ENCODE results near the gene C1orf21. TPM values are rescaled to one million over a fixed set of nuclear protein-coding genes. Genes with fewer than 3 reads are reported as not detected.

Gene C1orf21
- total and polyA plus RNA-seq, 2 donors (not counting 3 experiments of a cell fraction or from before 2014, with no cell fraction given) = 0.79 to 8.5 TPM

DNA sequence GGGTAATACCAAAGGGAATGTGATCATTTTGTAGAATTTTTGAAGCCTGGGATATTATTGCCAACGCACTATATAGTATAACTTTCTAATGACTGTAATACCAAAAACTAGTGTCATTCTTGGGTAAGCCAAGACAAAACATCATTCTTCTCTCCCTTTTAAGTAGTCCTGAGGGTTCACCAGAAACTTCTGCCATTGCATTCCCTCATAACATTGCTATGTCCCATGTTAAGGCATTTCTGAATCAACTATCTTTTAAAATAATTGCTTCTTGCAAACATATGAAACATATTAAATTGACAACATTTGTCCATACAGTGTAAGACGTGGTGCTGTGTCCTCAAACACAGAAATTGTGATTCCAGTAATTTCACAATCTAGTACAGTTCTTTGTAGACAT lies 29.9 kb upstream of the C1orf21 start:
- ChIA-PET POLR2A (no interaction called here), CTCF (no interaction called here)
- no peaks in the 10 kb centered on the region for H3K36me3 ChIP-seq (ENCODE audit: control insufficient read depth in 2 of 2, extremely low read depth in 1 of 2, insufficient read depth in 2 of 2, low read length in 2 of 2)
- H3K9me3 ChIP-seq (replicated peaks; ENCODE audit: control insufficient read depth, insufficient read depth, low read length) = no peaks in the 10 kb centered on the region
- no peak overlapping the region for H3K9ac ChIP-seq (replicated peaks; ENCODE audit: extremely low read depth, insufficient read depth, low read length)
- peaks cover 2 to 5% of the 10 kb centered on the region in 2 experiments for H3K27me3 ChIP-seq (ENCODE audit: control insufficient read depth in 2 of 2, insufficient read depth in 2 of 2, low read length in 2 of 2)
- dilution Hi-C loops (cut with MboI; ENCODE audit: extremely low pct_ligation_motif_present, low sequenced_read_pairs) (no loop called here), intact Hi-C loops (cut with micrococcal nuclease) (no loop called here)
- DNase-seq (ENCODE audit: low read depth, low spot score) (no peak), FAIRE-seq (no peak)
- no peak overlapping the region for H3K4me3 ChIP-seq (replicated peaks in 1 of 3; ENCODE audit: insufficient read depth in 1 of 3, low read depth in 1 of 3, low read length in 3 of 3)
- no peaks in the 10 kb centered on the region for H3K4me1 ChIP-seq (ENCODE audit: control insufficient read depth, extremely low read depth, insufficient read depth, low read length)
- no peaks in the 10 kb centered on the region for H4K20me1 ChIP-seq (replicated peaks; ENCODE audit: control insufficient read depth, extremely low read depth, insufficient read depth, low read length)
- no peak overlapping the region for H3K27ac ChIP-seq (ENCODE audit: insufficient read depth, low read depth, low read length)
- no peak overlapping the region for H2AFZ ChIP-seq (ENCODE audit: low read depth, low read length)
- no peak overlapping the region for H3K4me2 ChIP-seq (ENCODE audit: insufficient read depth, low read length)
- TF ChIP-seq JUN (IDR thresholded peaks at IDR 0.05; ENCODE audit: borderline replicate concordance, insufficient read depth, insufficient read length, low read depth) = no peak
- TF ChIP-seq EZH2 (IDR thresholded peaks at IDR 0.05; ENCODE audit: borderline replicate concordance, low read depth, low read length, severe bottlenecking) = no peak
- no peak for TF ChIP-seq POLR2AphosphoS5 (IDR thresholded peaks at IDR 0.05; ENCODE audit: insufficient read depth, low read depth, low read length)
- TF ChIP-seq POLR2A (IDR thresholded peaks at IDR 0.05; ENCODE audit: low read depth, low read length) = no peak
- TF ChIP-seq, protein P1, sequence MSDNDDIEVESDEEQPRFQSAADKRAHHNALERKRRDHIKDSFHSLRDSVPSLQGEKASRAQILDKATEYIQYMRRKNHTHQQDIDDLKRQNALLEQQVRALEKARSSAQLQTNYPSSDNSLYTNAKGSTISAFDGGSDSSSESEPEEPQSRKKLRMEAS (IDR thresholded peaks at IDR 0.05; ENCODE audit: insufficient read depth, insufficient read length) = no peak
- TF ChIP-seq GATA2 (IDR thresholded peaks at IDR 0.05; ENCODE audit: insufficient read depth, insufficient read length, low read depth, low read length) = no peak
- TF ChIP-seq FOS (IDR thresholded peaks at IDR 0.05; ENCODE audit: borderline replicate concordance, insufficient read depth, low read length) = no peak
- TF ChIP-seq, protein P2, sequence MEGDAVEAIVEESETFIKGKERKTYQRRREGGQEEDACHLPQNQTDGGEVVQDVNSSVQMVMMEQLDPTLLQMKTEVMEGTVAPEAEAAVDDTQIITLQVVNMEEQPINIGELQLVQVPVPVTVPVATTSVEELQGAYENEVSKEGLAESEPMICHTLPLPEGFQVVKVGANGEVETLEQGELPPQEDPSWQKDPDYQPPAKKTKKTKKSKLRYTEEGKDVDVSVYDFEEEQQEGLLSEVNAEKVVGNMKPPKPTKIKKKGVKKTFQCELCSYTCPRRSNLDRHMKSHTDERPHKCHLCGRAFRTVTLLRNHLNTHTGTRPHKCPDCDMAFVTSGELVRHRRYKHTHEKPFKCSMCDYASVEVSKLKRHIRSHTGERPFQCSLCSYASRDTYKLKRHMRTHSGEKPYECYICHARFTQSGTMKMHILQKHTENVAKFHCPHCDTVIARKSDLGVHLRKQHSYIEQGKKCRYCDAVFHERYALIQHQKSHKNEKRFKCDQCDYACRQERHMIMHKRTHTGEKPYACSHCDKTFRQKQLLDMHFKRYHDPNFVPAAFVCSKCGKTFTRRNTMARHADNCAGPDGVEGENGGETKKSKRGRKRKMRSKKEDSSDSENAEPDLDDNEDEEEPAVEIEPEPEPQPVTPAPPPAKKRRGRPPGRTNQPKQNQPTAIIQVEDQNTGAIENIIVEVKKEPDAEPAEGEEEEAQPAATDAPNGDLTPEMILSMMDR (IDR thresholded peaks at IDR 0.05; ENCODE audit: extremely low read depth in 1 of 2, insufficient read depth in 1 of 2, low read depth in 1 of 2, low read length in 2 of 2) = no peak
- TF ChIP-seq MYC (IDR thresholded peaks at IDR 0.05; ENCODE audit: low read depth, low read length) = no peak
- BruUV-seq (replicated peaks) = no TSS peak
- H3K9me1 ChIP-seq (replicated peaks; ENCODE audit: control insufficient read depth, extremely low read depth, insufficient read depth, low read length) = no peaks in the 10 kb centered on the region
- H3K79me2 ChIP-seq (ENCODE audit: control insufficient read depth, insufficient read depth, low read length) = no peaks in the 10 kb centered on the region
